ENCODE results near the gene ATOSB. TPM values are rescaled to one million over a fixed set of nuclear protein-coding genes. Genes with fewer than 3 reads are reported as not detected.

The ATOSB gene
- total and polyA plus RNA-seq, 12 donors, result 12.1 to 51.2 (median 18.0) TPM

GRCh38 chr9:35054871-35055644 lies 60.6 kb downstream of the ATOSB start:
- WGBS, 4 donors, result 94 to 97% (median 95%) methylated on average over 14 of the region's 14 CpGs
- H3K36me3 ChIP-seq (replicated peaks in 1 of 2), result peaks cover 0 to 80% of the 10 kb centered on the region in 2 donors

GRCh38 chr9:35054185-35054835 lies 61.4 kb downstream of the ATOSB start:
- no peak for TF ChIP-seq POLR2A (IDR thresholded peaks at IDR 0.05)
- no peak for TF ChIP-seq CTCF (IDR thresholded peaks at IDR 0.05)
- H3K4me1 ChIP-seq (replicated peaks in 1 of 2), result no peaks in the 10 kb centered on the region
- DNase-seq, result no peak
- H3K27ac ChIP-seq, result no peak overlapping the region
- 51 to 75% (median 62%) methylated on average over 5 of the region's 5 CpGs for whole genome bisulfite sequencing, 4 donors
- H3K27me3 ChIP-seq, result no peaks in the 10 kb centered on the region
- H3K9me3 ChIP-seq (replicated peaks in 1 of 3), result no peaks in the 10 kb centered on the region
- no peak overlapping the region for H3K4me3 ChIP-seq
- intact Hi-C loops (cut with DNase I), result no loop called here
- H3K36me3 ChIP-seq (replicated peaks in 1 of 2), result peaks cover 0 to 79% of the 10 kb centered on the region in 2 donors

More at GRCh38 chr9:35054871-35055644, 60.6 kb downstream of the ATOSB start:
- Histone ChIP-seq H3K9me3 (replicated peaks in 1 of 3) (no peaks in the 10 kb centered on the region), H3K27ac (no peak overlapping the region), H3K4me1 (replicated peaks in 1 of 2) (no peaks in the 10 kb centered on the region), H3K4me3 (no peak overlapping the region), H3K27me3 (no peaks in the 10 kb centered on the region)
- intact Hi-C loops (cut with DNase I), result no loop called here
- no peak for TF ChIP-seq POLR2A (IDR thresholded peaks at IDR 0.05)
- TF ChIP-seq CTCF (IDR thresholded peaks at IDR 0.05), result no peak
- DNase-seq, result no peak

Other genes with a start within 250 kb of the ATOSB start
- gene PHF24, start 157.6 kb downstream of the ATOSB start, total RNA-seq, result 1 to 10 TPM in 1 of 9 donors, under 1 TPM in 7, not detected in 1; 0.09 to 1.7 (median 0.19) TPM
- under 1 TPM; 0.13 to 0.16 (median 0.16) TPM for gene PHF24, start 157.6 kb downstream of the ATOSB start, polyA plus RNA-seq
- 10 to 100 TPM in 7 of 9 donors, 1 to 10 TPM in 2; 6.2 to 22.4 (median 13.3) TPM for gene DNAJB5, start 126.1 kb downstream of the ATOSB start, total RNA-seq
- 10 to 100 TPM; 13.4 to 19.8 (median 16.6) TPM for gene DNAJB5, start 126.1 kb downstream of the ATOSB start, polyA plus RNA-seq
- gene VCP, start 43.2 kb downstream of the ATOSB start, total RNA-seq, result 100 to 1,000 TPM; 193 to 555 (median 253) TPM
- 100 to 1,000 TPM in 1 of 3 donors, 10 to 100 TPM in 2; 65.1 to 393 (median 73.9) TPM for gene VCP, start 43.2 kb downstream of the ATOSB start, polyA plus RNA-seq
- gene FANCG, start 35.9 kb downstream of the ATOSB start, total RNA-seq, result 10 to 100 TPM in 7 of 9 donors, 1 to 10 TPM in 2; 7.6 to 28.2 (median 12.6) TPM
- gene FANCG, start 35.9 kb downstream of the ATOSB start, polyA plus RNA-seq, result 10 to 100 TPM in 2 of 3 donors, 1 to 10 TPM in 1; 5.5 to 31.2 (median 26.5) TPM
- 10 to 100 TPM; 19.7 to 37.4 (median 32.1) TPM for gene PIGO, start 19.3 kb downstream of the ATOSB start, total RNA-seq
- gene PIGO, start 19.3 kb downstream of the ATOSB start, polyA plus RNA-seq, result 10 to 100 TPM; 24.4 to 28.4 (median 24.9) TPM
- 100 to 1,000 TPM; 132 to 186 (median 146) TPM for gene STOML2, start 12.7 kb downstream of the ATOSB start, total RNA-seq
- gene STOML2, start 12.7 kb downstream of the ATOSB start, polyA plus RNA-seq, result 100 to 1,000 TPM in 1 of 3 donors, 10 to 100 TPM in 2; 47.9 to 105 (median 69.2) TPM
- 10 to 100 TPM; 18.7 to 42.2 (median 34.3) TPM for gene UNC13B, start 46.1 kb upstream of the ATOSB start, total RNA-seq
- 10 to 100 TPM; 11.1 to 31.3 (median 13.3) TPM for gene UNC13B, start 46.1 kb upstream of the ATOSB start, polyA plus RNA-seq